HS-27A (cell line): ENCODE measurements around the gene P2RX5.

Source experiments
- DNase-seq: peaks from one replicate; pipeline ENCODE4 v3.0.0-alpha.2; 2012; ENCODE audit warnings: low read depth, missing footprints

P2RX5 gene

GRCh38 chr17:3679531-3680126 lies 16.3 kb downstream of the P2RX5 start:
- no peak for DNase-seq

GRCh38 chr17:3678821-3679530 lies 17.0 kb downstream of the P2RX5 start:
- no peak for DNase-seq

- DNase-seq: no peak
These were observed 17.7 kb downstream of the P2RX5 start for GRCh38 chr17:3678095-3678820.

GRCh38 chr17:3675886-3676285 lies 20.1 kb downstream of the P2RX5 start:
- no peak for DNase-seq

GRCh38 chr17:3672571-3672970 lies 23.4 kb downstream of the P2RX5 start:
- DNase-seq: no peak

- no peak for DNase-seq
These were observed 26.4 kb downstream of the P2RX5 start for GRCh38 chr17:3669548-3669947.

- DNase-seq: no peak
These were observed 26.9 kb downstream of the P2RX5 start for GRCh38 chr17:3669085-3669347.

GRCh38 chr17:3668279-3669084 lies 27.5 kb downstream of the P2RX5 start, which contains the start of the genes EMC6 and TAX1BP3:
TSS of gene EMC6 (plus strand) at chr17:3668812. CDS start at chr17:3669147, 335 bp downstream.
TSS of gene TAX1BP3 (minus strand) at chr17:3668578. CDS start at chr17:3668526, 52 bp downstream.
- DNase-seq: peak; percentile 87

GRCh38 chr17:3667366-3668278 lies 28.3 kb downstream of the P2RX5 start:
- DNase-seq: peak; percentile 57

- DNase-seq: no peak
These were observed 29.4 kb downstream of the P2RX5 start for GRCh38 chr17:3666516-3666915.

GRCh38 chr17:3665834-3666233 lies 30.1 kb downstream of the P2RX5 start:
- no peak for DNase-seq

GRCh38 chr17:3663102-3664011 lies 32.6 kb downstream of the P2RX5 start:
- DNase-seq: no peak

GRCh38 chr17:3660311-3660891 lies 35.6 kb downstream of the P2RX5 start:
- no peak for DNase-seq

- peak; percentile 22 for DNase-seq
These were observed 36.3 kb downstream of the P2RX5 start for GRCh38 chr17:3659541-3660111.

- no peak for DNase-seq
These were observed 37.0 kb downstream of the P2RX5 start for GRCh38 chr17:3658784-3659449.

GRCh38 chr17:3657874-3658783 lies 37.8 kb downstream of the P2RX5 start:
- no peak for DNase-seq

GRCh38 chr17:3657588-3657869 lies 38.4 kb downstream of the P2RX5 start:
- no peak for DNase-seq
